GM23338 (cell line): ENCODE results near the gene RGMB. TPM values are rescaled to one million over a fixed set of nuclear protein-coding genes. Genes with fewer than 3 reads are reported as not detected.

Experiments used
- ATAC-seq: fragments of 200-7000 bp; cut with Tn5 transposase; 3 replicates; pipeline ENCODE4 v1.9.1; 2020
- DNase-seq: peaks from one replicate; pipeline ENCODE4 v3.0.0-alpha.2; 2015; ENCODE audit warnings: low spot score
- H2AFZ ChIP-seq: fragments of 200-600 bp; sonication (generic); 2 replicates; pipeline ENCODE4 v1.8.0; 2016; ENCODE audit warnings: antibody characterized with exemption, mild to moderate bottlenecking, moderate library complexity
- H3F3A ChIP-seq: fragments of 200-600 bp; sonication (generic); replicated peaks from 2 replicates; pipeline ENCODE4 v1.8.0; 2017; ENCODE audit warnings: antibody characterized with exemption, mixed run types, low read depth
- H3K27ac ChIP-seq: fragments of 200-600 bp; sonication (generic); 2 replicates; pipeline ENCODE4 v1.6.1; 2016; ENCODE audit warnings: low read depth
- H3K27me3 ChIP-seq: fragments of 200-600 bp; sonication (generic); 2 replicates; pipeline ENCODE4 v1.8.0; 2016; ENCODE audit warnings: mild to moderate bottlenecking, mixed run types, moderate library complexity; ENCODE audit not compliant: insufficient read depth
- H3K36me3 ChIP-seq: fragments of 200-600 bp; sonication (generic); 2 replicates; pipeline ENCODE4 v1.8.0; 2016; ENCODE audit warnings: mild to moderate bottlenecking; ENCODE audit not compliant: insufficient read depth
- H3K4me1 ChIP-seq: fragments of 200-600 bp; sonication (generic); 2 replicates; pipeline ENCODE4 v1.8.0; 2016; ENCODE audit warnings: mild to moderate bottlenecking, moderate library complexity; ENCODE audit not compliant: insufficient read depth
- H3K4me2 ChIP-seq: fragments of 200-600 bp; sonication (generic); 2 replicates; pipeline ENCODE4 v1.7.1; 2017; ENCODE audit warnings: mixed run types
- H3K4me3 ChIP-seq: fragments of 200-600 bp; sonication (generic); 2 replicates; pipeline ENCODE4 v1.6.1; 2016; ENCODE audit warnings: mixed run types
- H3K79me2 ChIP-seq: fragments of 200-600 bp; sonication (generic); replicated peaks from 2 replicates; pipeline ENCODE4 v1.8.0; 2017; ENCODE audit warnings: mild to moderate bottlenecking; ENCODE audit not compliant: insufficient read depth
- H3K9me2 ChIP-seq: fragments of 200-600 bp; sonication (generic); 2 replicates; pipeline ENCODE4 v1.8.0; 2017; ENCODE audit not compliant: insufficient read depth
- H4K20me1 ChIP-seq: fragments of 200-600 bp; sonication (generic); replicated peaks from 2 replicates; pipeline ENCODE4 v1.8.0; 2017; ENCODE audit warnings: mild to moderate bottlenecking; ENCODE audit not compliant: insufficient read depth
- H3K27ac Mint-ChIP-seq: 2 replicates; pipeline ENCODE4 v1.8.0; 2020; ENCODE audit warnings: inconsistent platforms, mild to moderate bottlenecking, moderate library complexity, mixed read lengths
- H3K27me3 Mint-ChIP-seq: 3 replicates; pipeline ENCODE4 v1.8.0; 2022; ENCODE audit warnings: low read depth, mild to moderate bottlenecking, moderate library complexity, mixed read lengths, inconsistent platforms; ENCODE audit not compliant: insufficient read depth, poor library complexity
- H3K36me3 Mint-ChIP-seq: 3 replicates; pipeline ENCODE4 v1.8.0; 2021; ENCODE audit warnings: low read depth, mild to moderate bottlenecking, inconsistent platforms, moderate library complexity, mixed read lengths
- H3K4me1 Mint-ChIP-seq: 3 replicates; pipeline ENCODE4 v1.8.0; 2020; ENCODE audit warnings: mild to moderate bottlenecking, inconsistent platforms, mixed read lengths
- H3K4me3 Mint-ChIP-seq: 3 replicates; pipeline ENCODE4 v1.8.0; 2021; ENCODE audit warnings: moderate library complexity, mild to moderate bottlenecking, inconsistent platforms, mixed read lengths
- H3K9me3 Mint-ChIP-seq: 3 replicates; pipeline ENCODE4 v1.8.0; 2020; ENCODE audit warnings: moderate library complexity, mild to moderate bottlenecking, inconsistent platforms, mixed read lengths
- CREB1 ChIP-seq: fragments of 250-450 bp; sonication (Bioruptor Pico); IDR thresholded peaks from 2 replicates; pipeline ENCODE4 v1.5.0; 2020; ENCODE audit warnings: low read depth, mild to moderate bottlenecking, moderate library complexity
- EZH2 ChIP-seq: fragments of 200-600 bp; sonication (generic); IDR thresholded peaks from one replicate; pipeline ENCODE4 v1.8.0; 2017; ENCODE audit warnings: antibody characterized with exemption, mild to moderate bottlenecking, low read depth; ENCODE audit not compliant: unreplicated experiment
- EZH2phosphoT487 ChIP-seq: fragments of 200-600 bp; sonication (generic); IDR thresholded peaks from one replicate; pipeline ENCODE4 v1.8.1; 2018; ENCODE audit warnings: antibody characterized with exemption; ENCODE audit not compliant: unreplicated experiment
- JUNB ChIP-seq: IDR thresholded peaks from one replicate; pipeline ENCODE4 v1.6.1; 2016; ENCODE audit warnings: antibody characterized with exemption; ENCODE audit not compliant: unreplicated experiment
- NANOG ChIP-seq: IDR thresholded peaks from 2 replicates; pipeline ENCODE4 v1.6.1; 2016; ENCODE audit warnings: antibody characterized with exemption, borderline replicate concordance
- POLR2AphosphoS5 ChIP-seq: IDR thresholded peaks from 2 replicates; pipeline ENCODE4 v1.6.1; 2016; ENCODE audit warnings: antibody characterized with exemption, low read depth
- STAT1 ChIP-seq: IDR thresholded peaks from one replicate; pipeline ENCODE4 v1.6.1; 2016; ENCODE audit warnings: antibody characterized with exemption; ENCODE audit not compliant: unreplicated experiment
- ZNF114 ChIP-seq: fragments of 250-450 bp; sonication (Bioruptor Pico); IDR thresholded peaks from 2 replicates; pipeline ENCODE4 v1.5.0; 2020; ENCODE audit warnings: mild to moderate bottlenecking, moderate library complexity
- ZNF331 ChIP-seq: fragments of 250-450 bp; sonication (Bioruptor Pico); IDR thresholded peaks from 2 replicates; pipeline ENCODE4 v1.5.0; 2020; ENCODE audit warnings: low read depth, mild to moderate bottlenecking, moderate library complexity
- polyA plus RNA-seq: library from polyadenylated mRNA; unstranded; fragments of >200 nt; fragmentation: Nextera tagmentation; extraction: Ambion mirVana; gene quantifications from 2 replicates; pipeline ENCODE4 v1.2.1, GENCODE V29; 2016
- total RNA-seq: library from RNA; depleted of rRNA; stranded (reverse); fragments of >200 nt; shearing (Covaris generic); gene quantifications from 2 replicates; pipeline ENCODE4 v1.2.3, GENCODE V29; 2014
- TF ChIP-seq, protein P1 (sequence below), 2 experiments: fragments of 200-600 bp in 1 of 2; sonication (generic) in 1 of 2; conservative IDR thresholded peaks; 2 replicates each; pipeline versions ENCODE4 v1.5.1 to v1.6.1; 2016 to 2017; ENCODE audit warnings: antibody characterized with exemption in 2 of 2, low read depth in 2 of 2, mild to moderate bottlenecking in 2 of 2, moderate library complexity in 1 of 2
- TF ChIP-seq, protein P2 (sequence below): IDR thresholded peaks from 2 replicates; pipeline ENCODE4 v1.6.1; 2016; ENCODE audit warnings: antibody characterized with exemption
- TF ChIP-seq, protein P3 (sequence below): IDR thresholded peaks from one replicate; pipeline ENCODE4 v1.6.1; 2018; ENCODE audit warnings: antibody characterized with exemption; ENCODE audit not compliant: unreplicated experiment
- TF ChIP-seq, protein P4 (sequence below): fragments of 250-450 bp; sonication (Bioruptor Pico); IDR thresholded peaks from 2 replicates; pipeline ENCODE4 v1.5.0; 2020; ENCODE audit warnings: mild to moderate bottlenecking, moderate library complexity

RGMB gene
- total and polyA plus RNA-seq, 2 experiments from 2014 or later: 21.7 to 34.3 TPM

DNA sequence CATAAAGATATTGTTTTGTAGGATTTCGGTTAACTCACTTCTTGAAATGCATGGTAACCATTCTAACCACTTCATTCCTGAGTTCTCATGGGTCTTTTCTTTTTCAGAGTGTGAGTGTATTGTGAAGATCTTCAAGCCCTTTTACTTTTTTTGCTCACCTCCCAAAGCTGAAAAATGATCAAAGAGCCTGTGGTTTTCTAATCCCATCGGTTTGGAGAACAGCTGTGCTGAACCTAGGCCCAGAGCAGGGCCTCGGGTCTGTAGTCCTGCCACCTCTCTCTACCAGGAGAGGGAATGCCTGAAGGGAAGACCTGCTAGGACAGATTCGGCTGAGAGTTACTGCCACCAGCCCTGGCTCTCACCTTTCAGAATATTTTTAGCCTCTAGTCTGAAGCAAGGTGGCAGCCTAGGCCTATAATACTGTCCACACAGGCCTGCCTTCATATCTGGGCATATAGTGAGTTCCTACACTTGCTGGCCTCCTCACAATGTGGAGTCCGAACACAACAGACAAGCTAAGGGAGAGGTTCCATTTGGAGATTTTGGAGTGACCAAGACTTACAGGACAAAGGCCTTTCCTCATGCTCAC is 13.8 kb downstream of the RGMB start:
- H3F3A ChIP-seq: no peaks in the 10 kb centered on the region
- no peaks in the 10 kb centered on the region; the same call in 1 of the 2 replicates for H3K36me3 ChIP-seq
- Mint-ChIP-seq H3K27me3 (peaks cover 2% of the 10 kb centered on the region), H3K4me3 (no peak overlapping the region), H3K27ac (no peak overlapping the region), H3K4me1 (peaks cover 73% of the 10 kb centered on the region), H3K36me3 (peaks cover 14% of the 10 kb centered on the region; the same call in 2 of the 3 replicates), H3K9me3 (no peaks in the 10 kb centered on the region)
- H3K9me2 ChIP-seq: no peaks in the 10 kb centered on the region
- H3K4me1 ChIP-seq: peaks cover 64% of the 10 kb centered on the region
- peak; percentile 20; the same call in 2 of the 3 replicates for ATAC-seq
- TF ChIP-seq STAT1: no peak
- TF ChIP-seq POLR2AphosphoS5: no peak
- no peak for TF ChIP-seq ZNF331
- TF ChIP-seq CREB1 (CRISPR knock-in tag): no peak
- TF ChIP-seq, protein P1, sequence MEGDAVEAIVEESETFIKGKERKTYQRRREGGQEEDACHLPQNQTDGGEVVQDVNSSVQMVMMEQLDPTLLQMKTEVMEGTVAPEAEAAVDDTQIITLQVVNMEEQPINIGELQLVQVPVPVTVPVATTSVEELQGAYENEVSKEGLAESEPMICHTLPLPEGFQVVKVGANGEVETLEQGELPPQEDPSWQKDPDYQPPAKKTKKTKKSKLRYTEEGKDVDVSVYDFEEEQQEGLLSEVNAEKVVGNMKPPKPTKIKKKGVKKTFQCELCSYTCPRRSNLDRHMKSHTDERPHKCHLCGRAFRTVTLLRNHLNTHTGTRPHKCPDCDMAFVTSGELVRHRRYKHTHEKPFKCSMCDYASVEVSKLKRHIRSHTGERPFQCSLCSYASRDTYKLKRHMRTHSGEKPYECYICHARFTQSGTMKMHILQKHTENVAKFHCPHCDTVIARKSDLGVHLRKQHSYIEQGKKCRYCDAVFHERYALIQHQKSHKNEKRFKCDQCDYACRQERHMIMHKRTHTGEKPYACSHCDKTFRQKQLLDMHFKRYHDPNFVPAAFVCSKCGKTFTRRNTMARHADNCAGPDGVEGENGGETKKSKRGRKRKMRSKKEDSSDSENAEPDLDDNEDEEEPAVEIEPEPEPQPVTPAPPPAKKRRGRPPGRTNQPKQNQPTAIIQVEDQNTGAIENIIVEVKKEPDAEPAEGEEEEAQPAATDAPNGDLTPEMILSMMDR (conservative IDR thresholded peaks at IDR 0.05; ENCODE audit: low read depth in 2 of 2): no peak
- TF ChIP-seq, protein P2, sequence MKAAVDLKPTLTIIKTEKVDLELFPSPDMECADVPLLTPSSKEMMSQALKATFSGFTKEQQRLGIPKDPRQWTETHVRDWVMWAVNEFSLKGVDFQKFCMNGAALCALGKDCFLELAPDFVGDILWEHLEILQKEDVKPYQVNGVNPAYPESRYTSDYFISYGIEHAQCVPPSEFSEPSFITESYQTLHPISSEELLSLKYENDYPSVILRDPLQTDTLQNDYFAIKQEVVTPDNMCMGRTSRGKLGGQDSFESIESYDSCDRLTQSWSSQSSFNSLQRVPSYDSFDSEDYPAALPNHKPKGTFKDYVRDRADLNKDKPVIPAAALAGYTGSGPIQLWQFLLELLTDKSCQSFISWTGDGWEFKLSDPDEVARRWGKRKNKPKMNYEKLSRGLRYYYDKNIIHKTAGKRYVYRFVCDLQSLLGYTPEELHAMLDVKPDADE: no peak
- TF ChIP-seq EZH2: no peak
- TF ChIP-seq ZNF114 (CRISPR knock-in tag): no peak
- TF ChIP-seq, protein P3, sequence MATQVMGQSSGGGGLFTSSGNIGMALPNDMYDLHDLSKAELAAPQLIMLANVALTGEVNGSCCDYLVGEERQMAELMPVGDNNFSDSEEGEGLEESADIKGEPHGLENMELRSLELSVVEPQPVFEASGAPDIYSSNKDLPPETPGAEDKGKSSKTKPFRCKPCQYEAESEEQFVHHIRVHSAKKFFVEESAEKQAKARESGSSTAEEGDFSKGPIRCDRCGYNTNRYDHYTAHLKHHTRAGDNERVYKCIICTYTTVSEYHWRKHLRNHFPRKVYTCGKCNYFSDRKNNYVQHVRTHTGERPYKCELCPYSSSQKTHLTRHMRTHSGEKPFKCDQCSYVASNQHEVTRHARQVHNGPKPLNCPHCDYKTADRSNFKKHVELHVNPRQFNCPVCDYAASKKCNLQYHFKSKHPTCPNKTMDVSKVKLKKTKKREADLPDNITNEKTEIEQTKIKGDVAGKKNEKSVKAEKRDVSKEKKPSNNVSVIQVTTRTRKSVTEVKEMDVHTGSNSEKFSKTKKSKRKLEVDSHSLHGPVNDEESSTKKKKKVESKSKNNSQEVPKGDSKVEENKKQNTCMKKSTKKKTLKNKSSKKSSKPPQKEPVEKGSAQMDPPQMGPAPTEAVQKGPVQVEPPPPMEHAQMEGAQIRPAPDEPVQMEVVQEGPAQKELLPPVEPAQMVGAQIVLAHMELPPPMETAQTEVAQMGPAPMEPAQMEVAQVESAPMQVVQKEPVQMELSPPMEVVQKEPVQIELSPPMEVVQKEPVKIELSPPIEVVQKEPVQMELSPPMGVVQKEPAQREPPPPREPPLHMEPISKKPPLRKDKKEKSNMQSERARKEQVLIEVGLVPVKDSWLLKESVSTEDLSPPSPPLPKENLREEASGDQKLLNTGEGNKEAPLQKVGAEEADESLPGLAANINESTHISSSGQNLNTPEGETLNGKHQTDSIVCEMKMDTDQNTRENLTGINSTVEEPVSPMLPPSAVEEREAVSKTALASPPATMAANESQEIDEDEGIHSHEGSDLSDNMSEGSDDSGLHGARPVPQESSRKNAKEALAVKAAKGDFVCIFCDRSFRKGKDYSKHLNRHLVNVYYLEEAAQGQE: no peak
- TF ChIP-seq, protein P4, sequence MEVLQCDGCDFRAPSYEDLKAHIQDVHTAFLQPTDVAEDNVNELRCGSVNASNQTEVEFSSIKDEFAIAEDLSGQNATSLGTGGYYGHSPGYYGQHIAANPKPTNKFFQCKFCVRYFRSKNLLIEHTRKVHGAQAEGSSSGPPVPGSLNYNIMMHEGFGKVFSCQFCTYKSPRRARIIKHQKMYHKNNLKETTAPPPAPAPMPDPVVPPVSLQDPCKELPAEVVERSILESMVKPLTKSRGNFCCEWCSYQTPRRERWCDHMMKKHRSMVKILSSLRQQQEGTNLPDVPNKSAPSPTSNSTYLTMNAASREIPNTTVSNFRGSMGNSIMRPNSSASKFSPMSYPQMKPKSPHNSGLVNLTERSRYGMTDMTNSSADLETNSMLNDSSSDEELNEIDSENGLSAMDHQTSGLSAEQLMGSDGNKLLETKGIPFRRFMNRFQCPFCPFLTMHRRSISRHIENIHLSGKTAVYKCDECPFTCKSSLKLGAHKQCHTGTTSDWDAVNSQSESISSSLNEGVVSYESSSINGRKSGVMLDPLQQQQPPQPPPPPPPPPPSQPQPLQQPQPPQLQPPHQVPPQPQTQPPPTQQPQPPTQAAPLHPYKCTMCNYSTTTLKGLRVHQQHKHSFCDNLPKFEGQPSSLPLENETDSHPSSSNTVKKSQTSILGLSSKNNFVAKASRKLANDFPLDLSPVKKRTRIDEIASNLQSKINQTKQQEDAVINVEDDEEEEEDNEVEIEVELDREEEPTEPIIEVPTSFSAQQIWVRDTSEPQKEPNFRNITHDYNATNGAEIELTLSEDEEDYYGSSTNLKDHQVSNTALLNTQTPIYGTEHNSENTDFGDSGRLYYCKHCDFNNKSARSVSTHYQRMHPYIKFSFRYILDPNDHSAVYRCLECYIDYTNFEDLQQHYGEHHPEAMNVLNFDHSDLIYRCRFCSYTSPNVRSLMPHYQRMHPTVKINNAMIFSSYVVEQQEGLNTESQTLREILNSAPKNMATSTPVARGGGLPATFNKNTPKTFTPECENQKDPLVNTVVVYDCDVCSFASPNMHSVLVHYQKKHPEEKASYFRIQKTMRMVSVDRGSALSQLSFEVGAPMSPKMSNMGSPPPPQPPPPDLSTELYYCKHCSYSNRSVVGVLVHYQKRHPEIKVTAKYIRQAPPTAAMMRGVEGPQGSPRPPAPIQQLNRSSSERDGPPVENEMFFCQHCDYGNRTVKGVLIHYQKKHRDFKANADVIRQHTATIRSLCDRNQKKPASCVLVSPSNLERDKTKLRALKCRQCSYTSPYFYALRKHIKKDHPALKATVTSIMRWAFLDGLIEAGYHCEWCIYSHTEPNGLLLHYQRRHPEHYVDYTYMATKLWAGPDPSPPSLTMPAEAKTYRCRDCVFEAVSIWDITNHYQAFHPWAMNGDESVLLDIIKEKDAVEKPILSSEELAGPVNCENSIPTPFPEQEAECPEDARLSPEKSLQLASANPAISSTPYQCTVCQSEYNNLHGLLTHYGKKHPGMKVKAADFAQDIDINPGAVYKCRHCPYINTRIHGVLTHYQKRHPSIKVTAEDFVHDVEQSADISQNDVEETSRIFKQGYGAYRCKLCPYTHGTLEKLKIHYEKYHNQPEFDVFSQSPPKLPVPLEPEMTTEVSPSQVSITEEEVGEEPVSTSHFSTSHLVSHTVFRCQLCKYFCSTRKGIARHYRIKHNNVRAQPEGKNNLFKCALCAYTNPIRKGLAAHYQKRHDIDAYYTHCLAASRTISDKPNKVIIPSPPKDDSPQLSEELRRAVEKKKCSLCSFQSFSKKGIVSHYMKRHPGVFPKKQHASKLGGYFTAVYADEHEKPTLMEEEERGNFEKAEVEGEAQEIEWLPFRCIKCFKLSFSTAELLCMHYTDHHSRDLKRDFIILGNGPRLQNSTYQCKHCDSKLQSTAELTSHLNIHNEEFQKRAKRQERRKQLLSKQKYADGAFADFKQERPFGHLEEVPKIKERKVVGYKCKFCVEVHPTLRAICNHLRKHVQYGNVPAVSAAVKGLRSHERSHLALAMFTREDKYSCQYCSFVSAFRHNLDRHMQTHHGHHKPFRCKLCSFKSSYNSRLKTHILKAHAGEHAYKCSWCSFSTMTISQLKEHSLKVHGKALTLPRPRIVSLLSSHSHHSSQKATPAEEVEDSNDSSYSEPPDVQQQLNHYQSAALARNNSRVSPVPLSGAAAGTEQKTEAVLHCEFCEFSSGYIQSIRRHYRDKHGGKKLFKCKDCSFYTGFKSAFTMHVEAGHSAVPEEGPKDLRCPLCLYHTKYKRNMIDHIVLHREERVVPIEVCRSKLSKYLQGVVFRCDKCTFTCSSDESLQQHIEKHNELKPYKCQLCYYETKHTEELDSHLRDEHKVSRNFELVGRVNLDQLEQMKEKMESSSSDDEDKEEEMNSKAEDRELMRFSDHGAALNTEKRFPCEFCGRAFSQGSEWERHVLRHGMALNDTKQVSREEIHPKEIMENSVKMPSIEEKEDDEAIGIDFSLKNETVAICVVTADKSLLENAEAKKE (CRISPR knock-in tag): no peak
- TF ChIP-seq NANOG: no peak
- TF ChIP-seq JUNB: no peak
- TF ChIP-seq EZH2phosphoT487: no peak
- no peak overlapping the region for H3K4me2 ChIP-seq
- no peaks in the 10 kb centered on the region for H3K27me3 ChIP-seq
- no peak overlapping the region for H2AFZ ChIP-seq
- no peak overlapping the region for H3K4me3 ChIP-seq
- no peak for DNase-seq
- H4K20me1 ChIP-seq: peaks cover 22% of the 10 kb centered on the region
- H3K79me2 ChIP-seq: peaks cover 100% of the 10 kb centered on the region
- H3K27ac ChIP-seq: no peak overlapping the region
